ENCODE measurements around the gene NPPC. TPM values are rescaled to one million over a fixed set of nuclear protein-coding genes. Genes with fewer than 3 reads are reported as not detected.

Gene NPPC
- total RNA-seq, 1 donor: not detected

DNA sequence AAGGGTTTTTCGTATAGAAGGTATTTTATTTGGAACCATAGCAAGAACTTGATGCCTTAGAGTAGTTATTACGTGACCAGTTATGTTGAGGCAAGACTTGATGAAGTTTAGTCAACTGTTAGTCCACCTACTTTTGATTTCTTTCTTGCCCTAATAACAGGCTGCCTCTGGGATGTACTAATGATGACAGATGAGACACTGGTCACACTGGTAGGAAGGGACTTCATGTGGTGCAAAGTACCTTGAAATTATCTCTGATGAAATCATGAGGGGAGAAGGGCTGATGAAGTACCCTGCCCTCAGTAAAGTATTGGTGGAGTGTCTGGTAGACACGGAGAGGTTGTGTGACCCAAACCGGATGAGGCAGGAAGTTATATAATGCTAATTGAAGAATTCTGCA lies 40.7 kb upstream of the NPPC start:
- Histone ChIP-seq H3K79me2 (ENCODE audit: insufficient read depth, low read length) (peaks cover 83% of the 10 kb centered on the region), H3K27ac (ENCODE audit: low read depth, low read length) (no peak overlapping the region), H3K9me3 (ENCODE audit: low read depth, low read length) (no peaks in the 10 kb centered on the region), H3K4me3 (ENCODE audit: insufficient read depth, low read length) (no peak overlapping the region), H4K20me1 (ENCODE audit: insufficient read depth, low read length) (peaks cover 25% of the 10 kb centered on the region), H3K36me3 (ENCODE audit: insufficient read depth, low read length) (no peaks in the 10 kb centered on the region), H3K4me2 (ENCODE audit: insufficient read depth, low read length) (no peak overlapping the region), H2AFZ (ENCODE audit: low read length) (no peak overlapping the region), H3K27me3 (ENCODE audit: insufficient read depth, low read length) (no peaks in the 10 kb centered on the region), H3K4me1 (ENCODE audit: insufficient read depth, low read length) (peaks cover 8% of the 10 kb centered on the region)
- TF ChIP-seq, protein P1, sequence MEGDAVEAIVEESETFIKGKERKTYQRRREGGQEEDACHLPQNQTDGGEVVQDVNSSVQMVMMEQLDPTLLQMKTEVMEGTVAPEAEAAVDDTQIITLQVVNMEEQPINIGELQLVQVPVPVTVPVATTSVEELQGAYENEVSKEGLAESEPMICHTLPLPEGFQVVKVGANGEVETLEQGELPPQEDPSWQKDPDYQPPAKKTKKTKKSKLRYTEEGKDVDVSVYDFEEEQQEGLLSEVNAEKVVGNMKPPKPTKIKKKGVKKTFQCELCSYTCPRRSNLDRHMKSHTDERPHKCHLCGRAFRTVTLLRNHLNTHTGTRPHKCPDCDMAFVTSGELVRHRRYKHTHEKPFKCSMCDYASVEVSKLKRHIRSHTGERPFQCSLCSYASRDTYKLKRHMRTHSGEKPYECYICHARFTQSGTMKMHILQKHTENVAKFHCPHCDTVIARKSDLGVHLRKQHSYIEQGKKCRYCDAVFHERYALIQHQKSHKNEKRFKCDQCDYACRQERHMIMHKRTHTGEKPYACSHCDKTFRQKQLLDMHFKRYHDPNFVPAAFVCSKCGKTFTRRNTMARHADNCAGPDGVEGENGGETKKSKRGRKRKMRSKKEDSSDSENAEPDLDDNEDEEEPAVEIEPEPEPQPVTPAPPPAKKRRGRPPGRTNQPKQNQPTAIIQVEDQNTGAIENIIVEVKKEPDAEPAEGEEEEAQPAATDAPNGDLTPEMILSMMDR (IDR thresholded peaks at IDR 0.05; ENCODE audit: extremely low read depth, low read depth, low read length): no peak
- no peak for DNase-seq (ENCODE audit: insufficient read length, low spot score, missing footprints)

DNA sequence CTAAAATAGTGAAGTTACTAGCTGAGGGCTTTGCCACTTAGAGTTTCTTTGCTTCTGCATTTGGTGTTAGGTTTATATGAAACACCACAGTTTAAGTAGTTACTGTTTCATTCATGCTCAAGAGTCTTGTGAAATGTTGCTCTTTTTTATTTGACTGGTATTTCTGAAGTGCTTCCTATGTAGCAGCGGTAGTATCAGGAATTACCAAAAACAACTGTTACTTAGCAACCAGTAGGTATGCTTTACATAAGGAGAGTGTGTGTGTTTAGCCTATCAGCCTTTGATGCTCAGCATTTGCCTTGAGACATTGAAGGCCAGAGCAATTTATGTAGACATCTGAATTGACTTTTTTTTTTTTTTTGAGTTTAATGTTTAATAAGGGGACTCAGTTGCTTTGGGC lies 38.9 kb upstream of the NPPC start:
- no peak for DNase-seq (ENCODE audit: insufficient read length, low spot score, missing footprints)
- peaks cover 77% of the 10 kb centered on the region for H3K79me2 ChIP-seq (ENCODE audit: insufficient read depth, low read length)

DNA sequence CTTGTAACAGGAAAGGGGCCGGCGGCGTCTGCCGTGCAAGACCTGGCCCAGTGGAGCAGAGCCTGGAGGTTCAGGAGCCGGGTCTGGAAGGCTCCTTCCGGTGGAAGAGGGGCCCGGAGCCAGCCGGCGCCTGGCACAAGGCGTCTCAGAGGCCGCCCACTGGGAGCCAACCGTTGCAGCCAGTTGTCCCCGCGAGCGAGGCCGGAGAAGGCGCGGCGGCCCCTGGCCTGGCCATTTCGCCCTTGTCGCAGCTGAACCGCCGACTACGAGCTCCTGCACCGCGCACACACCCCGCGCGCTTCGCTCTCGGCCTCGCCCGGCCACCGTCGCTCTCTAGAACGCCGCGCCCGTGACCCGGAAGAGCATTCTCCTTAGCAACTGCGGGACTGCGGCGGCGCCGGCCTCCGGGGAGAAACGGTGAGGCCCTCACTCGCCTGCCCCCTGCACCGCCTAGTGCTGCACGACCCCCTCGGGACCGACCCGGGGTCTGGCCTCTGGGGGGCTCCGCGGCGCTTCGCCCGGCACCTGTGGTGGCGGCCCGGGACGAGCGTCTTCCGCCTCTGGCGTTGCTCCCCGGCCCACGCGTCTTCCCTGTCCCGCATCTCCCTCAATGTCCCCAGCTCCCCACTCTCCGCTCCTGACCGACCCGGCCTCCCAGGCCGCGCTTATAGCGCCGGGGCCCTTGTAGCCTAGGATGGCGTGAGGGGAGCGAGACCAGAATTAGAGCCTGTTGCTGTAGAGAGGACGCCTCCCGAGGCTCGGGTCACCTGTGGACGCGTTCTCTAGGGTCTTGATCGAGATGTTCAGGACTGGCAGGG lies 35.4 kb upstream of the NPPC start, which contains the start of gene DIS3L2:
TSS of gene DIS3L2 (plus strand) at position 365 of the 818 bp plus-strand sequence. CDS start 53,215 bp downstream, outside the sequence.
- H3K4me2 ChIP-seq (ENCODE audit: insufficient read depth, low read length): peak within 1 kb of the TSS; percentile 93
- no peaks in the 10 kb centered on the region for H3K36me3 ChIP-seq (ENCODE audit: insufficient read depth, low read length)
- peaks cover 13% of the 10 kb centered on the region for H4K20me1 ChIP-seq (ENCODE audit: insufficient read depth, low read length)
- H3K27me3 ChIP-seq (ENCODE audit: insufficient read depth, low read length): no peaks in the 10 kb centered on the region
- peak within 1 kb of the TSS; percentile 96 for H2AFZ ChIP-seq (ENCODE audit: low read length)
- H3K79me2 ChIP-seq (ENCODE audit: insufficient read depth, low read length): peaks cover 48% of the 10 kb centered on the region
- TF ChIP-seq, protein P1 (IDR thresholded peaks at IDR 0.05; ENCODE audit: extremely low read depth, low read depth, low read length): no peak
- H3K4me3 ChIP-seq (ENCODE audit: insufficient read depth, low read length): peak within 1 kb of the TSS; percentile 99
- peaks cover 8% of the 10 kb centered on the region for H3K4me1 ChIP-seq (ENCODE audit: insufficient read depth, low read length)
- H3K9me3 ChIP-seq (ENCODE audit: low read depth, low read length): no peaks in the 10 kb centered on the region
- DNase-seq (ENCODE audit: insufficient read length, low spot score, missing footprints): peak; percentile 97
- H3K27ac ChIP-seq (ENCODE audit: low read depth, low read length): peak within 1 kb of the TSS; percentile 73

More for the DNA sequence above, 38.9 kb upstream of the NPPC start:
- H3K4me1 ChIP-seq (ENCODE audit: insufficient read depth, low read length): peaks cover 8% of the 10 kb centered on the region
- no peak overlapping the region for H2AFZ ChIP-seq (ENCODE audit: low read length)
- H3K4me3 ChIP-seq (ENCODE audit: insufficient read depth, low read length): no peak overlapping the region
- H3K27me3 ChIP-seq (ENCODE audit: insufficient read depth, low read length): no peaks in the 10 kb centered on the region
- TF ChIP-seq, protein P1 (IDR thresholded peaks at IDR 0.05; ENCODE audit: extremely low read depth, low read depth, low read length): no peak
- H4K20me1 ChIP-seq (ENCODE audit: insufficient read depth, low read length): peaks cover 25% of the 10 kb centered on the region
- H3K27ac ChIP-seq (ENCODE audit: low read depth, low read length): no peak overlapping the region
- H3K9me3 ChIP-seq (ENCODE audit: low read depth, low read length): no peaks in the 10 kb centered on the region
- no peaks in the 10 kb centered on the region for H3K36me3 ChIP-seq (ENCODE audit: insufficient read depth, low read length)
- no peak overlapping the region for H3K4me2 ChIP-seq (ENCODE audit: insufficient read depth, low read length)

DNA sequence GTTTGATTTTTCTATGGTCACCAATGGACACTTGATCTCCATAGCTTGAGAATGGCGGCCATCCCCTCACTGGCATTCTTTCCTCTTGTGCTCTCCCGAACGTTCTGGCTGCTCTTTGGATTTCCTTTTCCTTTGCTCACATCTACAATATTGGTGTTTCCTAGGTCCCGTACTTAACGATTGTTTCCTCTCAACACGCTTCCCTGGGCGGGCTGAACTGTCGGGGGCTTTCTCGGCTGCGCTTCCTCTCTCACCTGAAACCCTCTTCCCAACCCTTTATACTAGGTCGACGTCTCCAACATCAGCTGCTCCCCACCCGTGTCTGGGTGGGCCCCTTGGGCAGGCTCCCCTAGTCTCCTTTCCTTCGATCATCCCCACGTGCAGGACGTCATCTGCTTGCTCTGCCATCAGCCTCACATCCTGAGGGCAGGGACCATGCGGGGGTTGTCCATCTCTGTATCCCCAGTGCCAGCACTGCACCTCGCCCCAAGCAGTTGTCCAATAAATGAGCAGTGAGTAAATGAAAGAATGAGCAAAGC lies 34.7 kb upstream of the NPPC start:
- peak overlapping the region; percentile 73 for H3K27ac ChIP-seq (ENCODE audit: low read depth, low read length)
- H3K4me1 ChIP-seq (ENCODE audit: insufficient read depth, low read length): peaks cover 8% of the 10 kb centered on the region
- H4K20me1 ChIP-seq (ENCODE audit: insufficient read depth, low read length): peaks cover 11% of the 10 kb centered on the region
- peak overlapping the region; percentile 99 for H3K4me3 ChIP-seq (ENCODE audit: insufficient read depth, low read length)
- H2AFZ ChIP-seq (ENCODE audit: low read length): peak overlapping the region; percentile 96
- H3K36me3 ChIP-seq (ENCODE audit: insufficient read depth, low read length): no peaks in the 10 kb centered on the region
- H3K4me2 ChIP-seq (ENCODE audit: insufficient read depth, low read length): peak overlapping the region; percentile 93
- H3K27me3 ChIP-seq (ENCODE audit: insufficient read depth, low read length): no peaks in the 10 kb centered on the region
- TF ChIP-seq, protein P1 (IDR thresholded peaks at IDR 0.05; ENCODE audit: extremely low read depth, low read depth, low read length): no peak
- peak; percentile 58 for DNase-seq (ENCODE audit: insufficient read length, low spot score, missing footprints)
- H3K79me2 ChIP-seq (ENCODE audit: insufficient read depth, low read length): peaks cover 42% of the 10 kb centered on the region
- H3K9me3 ChIP-seq (ENCODE audit: low read depth, low read length): no peaks in the 10 kb centered on the region
